Measurements from ENCODE around the gene MICAL3. TPM values are rescaled to one million over a fixed set of nuclear protein-coding genes. Genes with fewer than 3 reads are reported as not detected.
A peak's percentile ranks its signal among the peaks of the same experiment; 100 is the strongest.

The MICAL3 gene
- total and polyA plus RNA-seq, 9 of the 15 experiments (the other 6 are each of a cell fraction or from before 2014, with no cell fraction given), result 0.53 to 32.1 (median 12.3) TPM

- Histone ChIP-seq H3K9ac (ENCODE audit: insufficient read depth in 1 of 2, low read depth in 2 of 2, low read length in 2 of 2) (no peak overlapping the region), H3K4me2 (ENCODE audit: insufficient read depth, low read length) (no peak overlapping the region), H3K4me1 (replicated peaks in 1 of 2; ENCODE audit: control insufficient read depth in 2 of 2, insufficient read depth in 2 of 2, low read length in 2 of 2) (peaks cover 11 to 16% of the 10 kb centered on the region in 2 experiments; a peak in 4 of 5 replicates), H4K20me1 (replicated peaks; ENCODE audit: control insufficient read depth, insufficient read depth, low read length) (no peaks in the 10 kb centered on the region), H3K27ac (ENCODE audit: extremely low read depth, low read depth, low read length) (no peak overlapping the region), H3K9me3 (replicated peaks; ENCODE audit: control insufficient read depth, insufficient read depth, low read depth, low read length) (no peaks in the 10 kb centered on the region), H3K9me1 (ENCODE audit: control insufficient read depth, insufficient read depth, low read length) (no peaks in the 10 kb centered on the region), H3K27me3 (ENCODE audit: control insufficient read depth in 2 of 2, insufficient read depth in 2 of 2, low read length in 2 of 2) (peaks cover 31 to 33% of the 10 kb centered on the region in 2 experiments), H3K36me3 (ENCODE audit: control insufficient read depth, insufficient read depth, low read length) (no peaks in the 10 kb centered on the region), H3K79me2 (ENCODE audit: control insufficient read depth, insufficient read depth, low read length) (no peaks in the 10 kb centered on the region), H2AFZ (ENCODE audit: low read depth, low read length) (no peak overlapping the region), H3K4me3 (no peak overlapping the region)
- in situ Hi-C loops (cut with MboI), result no loop called here
- BruUV-seq (replicated peaks), result no TSS peak
- FAIRE-seq (no peak), ATAC-seq (no peak), DNase-seq (ENCODE audit: extremely low read depth in 1 of 4, low spot score in 3 of 4) (no peak)
- POLR2A ChIA-PET, result no interaction called here
- CTCF ChIA-PET (ENCODE audit: low intra/inter-chr PET ratio), result no interaction called here
- intact Hi-C loops (cut with micrococcal nuclease), result no loop called here
- TF ChIP-seq MBD1 (CRISPR knock-in tag; IDR thresholded peaks at IDR 0.05), result no peak
- peak; percentile 78 for TF ChIP-seq TFE3 (CRISPR knock-in tag; IDR thresholded peaks at IDR 0.05)
- TF ChIP-seq FIP1L1 (IDR thresholded peaks at IDR 0.05; ENCODE audit: low read depth, low read length, poor library complexity, severe bottlenecking), result no peak
- no peak for TF ChIP-seq BRCA1 (IDR thresholded peaks at IDR 0.05)
- no peak for TF ChIP-seq BRCA1 (CRISPR knock-in tag; IDR thresholded peaks at IDR 0.05)
- WGBS (ENCODE audit: insufficient coverage, low coverage, missing lambda C conversion rate), result 22% methylated on average over 3 of the region's 3 CpGs
These were observed 35.1 kb upstream of the MICAL3 start for GRCh38 chr22:18059473-18059872.

Data from K562 (cell line).